ENCODE data around the gene SLU7.

GRCh38 chr5:160463227-160463626 lies 44.3 kb upstream of the SLU7 start:
- TF ChIP-seq CTCF (IDR thresholded peaks at IDR 0.05): no peak
- no peak for TF ChIP-seq POLR2A (IDR thresholded peaks at IDR 0.05)
